ENCODE measurements around the gene FOXP1.

- TF ChIP-seq CTCF (IDR thresholded peaks at IDR 0.05; ENCODE audit: low read length) (no peak), EZH2 (IDR thresholded peaks at IDR 0.05; ENCODE audit: borderline replicate concordance, low read length) (no peak)
These were observed 481.9 kb downstream of the FOXP1 start for GRCh38 chr3:71101626-71102025.
